ENCODE measurements around the gene UBE3A. TPM values are rescaled to one million over a fixed set of nuclear protein-coding genes. Genes with fewer than 3 reads are reported as not detected.

The UBE3A gene
- total RNA-seq, 4 donors from 2014 or later = 73.9 to 97.6 (median 80.1) TPM

GRCh38 chr15:25375557-25375956, 63.3 kb downstream of the UBE3A start:
- TF ChIP-seq CTCF (IDR thresholded peaks at IDR 0.05) (no peak), EP300 (IDR thresholded peaks at IDR 0.05) (no peak), POLR2AphosphoS5 (IDR thresholded peaks at IDR 0.05) (no peak), POLR2A (IDR thresholded peaks at IDR 0.05; ENCODE audit: low read depth) (no peak)
- no peak for DNase-seq (ENCODE audit: extremely low spot score)
- H3K36me3 ChIP-seq = peaks cover 11 to 40% (median 24%) of the 10 kb centered on the region in 4 donors
- H3K27ac ChIP-seq (replicated peaks in 1 of 4) = no peak overlapping the region
- H3K4me3 ChIP-seq = no peak overlapping the region
- intact Hi-C loops (cut with DNase I) = no loop called here
- WGBS = 50% methylated on average over 5 of the region's 5 CpGs
- no peaks in the 10 kb centered on the region for H3K27me3 ChIP-seq
- H3K4me1 ChIP-seq = peaks cover 3 to 29% (median 20%) of the 10 kb centered on the region in 4 donors
- H3K9me3 ChIP-seq = no peaks in the 10 kb centered on the region

GRCh38 chr15:25374143-25374542, 64.7 kb downstream of the UBE3A start:
- Histone ChIP-seq H3K9me3 (no peaks in the 10 kb centered on the region), H3K4me1 (peaks cover 0 to 22% (median 15%) of the 10 kb centered on the region in 4 donors), H3K4me3 (no peak overlapping the region), H3K36me3 (peaks cover 11 to 48% (median 30%) of the 10 kb centered on the region in 4 donors), H3K27ac (replicated peaks in 1 of 4) (no peak overlapping the region), H3K27me3 (no peaks in the 10 kb centered on the region)
- intact Hi-C loops (cut with DNase I) = no loop called here
- no peak for DNase-seq (ENCODE audit: extremely low spot score)
- TF ChIP-seq CTCF (IDR thresholded peaks at IDR 0.05) (no peak), EP300 (IDR thresholded peaks at IDR 0.05) (no peak), POLR2A (IDR thresholded peaks at IDR 0.05; ENCODE audit: low read depth) (no peak), POLR2AphosphoS5 (IDR thresholded peaks at IDR 0.05) (no peak)
- 85% methylated on average over 3 of the region's 3 CpGs for WGBS

- intact Hi-C loops (cut with DNase I) = no loop called here
- TF ChIP-seq POLR2AphosphoS5 (IDR thresholded peaks at IDR 0.05) (peak in 1 of 2 donors; percentile 11), EP300 (IDR thresholded peaks at IDR 0.05) (no peak), CTCF (IDR thresholded peaks at IDR 0.05) (no peak), POLR2A (IDR thresholded peaks at IDR 0.05; ENCODE audit: low read depth) (no peak)
- Histone ChIP-seq H3K9me3 (no peaks in the 10 kb centered on the region), H3K4me3 (no peak overlapping the region), H3K27ac (replicated peaks in 1 of 4) (no peak overlapping the region), H3K36me3 (peaks cover 11 to 48% (median 30%) of the 10 kb centered on the region in 4 donors), H3K27me3 (no peaks in the 10 kb centered on the region), H3K4me1 (peaks cover 0 to 26% (median 23%) of the 10 kb centered on the region in 4 donors)
- DNase-seq (ENCODE audit: extremely low spot score) = no peak
- 48% methylated on average over 1 of the region's 1 CpG for WGBS
Observed at GRCh38 chr15:25372298-25372697, 66.5 kb downstream of the UBE3A start.

DNA sequence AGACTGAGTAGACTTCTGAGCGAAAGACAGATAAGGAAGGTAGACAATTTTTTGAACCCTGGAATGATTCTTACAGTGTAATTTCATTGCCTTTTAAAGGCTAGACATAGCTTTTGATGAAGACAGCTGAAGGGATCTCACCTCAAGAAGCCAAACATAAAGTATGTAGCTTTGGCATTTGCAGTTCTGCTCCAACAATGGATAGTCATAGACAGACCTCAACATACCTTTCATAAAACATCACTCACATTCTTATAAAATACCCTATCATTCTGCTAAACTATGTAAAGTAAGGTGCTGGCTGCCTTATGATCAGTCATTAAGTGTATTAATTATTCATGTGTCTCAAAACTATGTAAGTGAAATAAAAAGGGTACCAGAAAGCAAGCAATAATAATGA, 70.0 kb downstream of the UBE3A start:
- intact Hi-C loops (cut with DNase I) = no loop called here
- Histone ChIP-seq H3K27ac (replicated peaks in 1 of 4) (no peak overlapping the region), H3K4me3 (no peak overlapping the region), H3K27me3 (no peaks in the 10 kb centered on the region), H3K9me3 (no peaks in the 10 kb centered on the region), H3K4me1 (peaks cover 0 to 34% (median 28%) of the 10 kb centered on the region in 4 donors), H3K36me3 (peaks cover 7 to 31% (median 20%) of the 10 kb centered on the region in 4 donors)
- DNase-seq (ENCODE audit: extremely low spot score) = no peak
- TF ChIP-seq EP300 (IDR thresholded peaks at IDR 0.05) (no peak), CTCF (IDR thresholded peaks at IDR 0.05) (no peak), POLR2AphosphoS5 (IDR thresholded peaks at IDR 0.05) (no peak), POLR2A (IDR thresholded peaks at IDR 0.05; ENCODE audit: low read depth) (no peak)
- WGBS = 86% methylated on average over 1 of the region's 1 CpG

DNA sequence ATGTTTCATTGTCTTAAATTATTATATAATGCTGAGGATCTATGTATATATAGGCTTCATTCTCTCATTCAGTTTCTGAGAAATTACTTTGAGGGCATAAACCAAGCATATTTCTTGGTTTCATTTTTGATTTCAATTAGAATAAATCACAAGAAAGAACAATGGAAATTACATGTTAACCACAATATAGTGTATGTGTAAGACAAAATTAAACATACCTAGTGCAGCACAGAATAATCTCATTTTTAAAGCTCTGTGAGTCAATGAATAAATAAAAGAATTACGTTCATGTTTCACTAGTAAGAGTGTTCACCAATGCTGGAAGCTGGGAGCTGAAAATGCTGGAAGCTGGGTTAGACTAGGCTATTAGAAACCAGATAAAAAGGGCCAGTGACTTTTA, 72.8 kb downstream of the UBE3A start:
- DNase-seq (ENCODE audit: extremely low spot score) = no peak
- intact Hi-C loops (cut with DNase I) = no loop called here
- Histone ChIP-seq H3K4me3 (no peak overlapping the region), H3K36me3 (peaks cover 4 to 17% (median 11%) of the 10 kb centered on the region in 4 donors), H3K27ac (replicated peaks in 1 of 4) (no peak overlapping the region), H3K9me3 (no peaks in the 10 kb centered on the region), H3K27me3 (no peaks in the 10 kb centered on the region), H3K4me1 (peaks cover 0 to 40% (median 31%) of the 10 kb centered on the region in 4 donors)
- WGBS = 49% methylated on average over 1 of the region's 1 CpG
- TF ChIP-seq EP300 (IDR thresholded peaks at IDR 0.05) = no peak
- TF ChIP-seq POLR2A (IDR thresholded peaks at IDR 0.05; ENCODE audit: low read depth) = no peak
- TF ChIP-seq CTCF (IDR thresholded peaks at IDR 0.05) = no peak
- TF ChIP-seq POLR2AphosphoS5 (IDR thresholded peaks at IDR 0.05) = no peak

All from esophagus muscularis mucosa (tissue), 4 donors.